Mesenteric fat pad (tissue), 1 donor: ENCODE results near the gene LRRC4C. TPM values are rescaled to one million over a fixed set of nuclear protein-coding genes. Genes with fewer than 3 reads are reported as not detected.

Experiments used
- DNase-seq: peaks from one replicate; pipeline ENCODE4 v3.0.0-alpha.2; 2020; ENCODE audit warnings: low spot score
- total RNA-seq: library from RNA; stranded (reverse); fragmentation: NEBNext Ultra II Directional; extraction: Animal tissue kit (Norgen Biotek cat#: 25700); gene quantifications from one replicate; pipeline ENCODE4 v1.2.1, GENCODE V29; 2021
- donor health status: DM: yes; HTN: yes; CAD: no.

The LRRC4C gene
- total RNA-seq, 1 donor from 2014 or later, result 1.5 TPM

GRCh38 chr11:40388097-40388818 is 1071.2 kb downstream of the LRRC4C start:
- DNase-seq, result no peak

- DNase-seq, result no peak
Observed at GRCh38 chr11:40387240-40387980, 1072.0 kb downstream of the LRRC4C start.

- DNase-seq, result no peak
Observed at GRCh38 chr11:40384991-40385390, 1074.5 kb downstream of the LRRC4C start.

- no peak for DNase-seq
Observed at GRCh38 chr11:40381481-40381880, 1078.0 kb downstream of the LRRC4C start.

GRCh38 chr11:40380835-40381234 is 1078.6 kb downstream of the LRRC4C start:
- no peak for DNase-seq

GRCh38 chr11:40376331-40376730 is 1083.1 kb downstream of the LRRC4C start:
- DNase-seq, result no peak

- DNase-seq, result no peak
Observed at GRCh38 chr11:40370821-40371616, 1088.4 kb downstream of the LRRC4C start.

- DNase-seq, result no peak
Observed at GRCh38 chr11:40360206-40360798, 1099.2 kb downstream of the LRRC4C start.

GRCh38 chr11:40354121-40354520 is 1105.3 kb downstream of the LRRC4C start:
- DNase-seq, result no peak

- DNase-seq, result no peak
Observed at GRCh38 chr11:40340911-40341310, 1118.5 kb downstream of the LRRC4C start.

GRCh38 chr11:40338739-40339138 is 1120.7 kb downstream of the LRRC4C start:
- DNase-seq, result no peak

- DNase-seq, result no peak
Observed at GRCh38 chr11:40338062-40338461, 1121.4 kb downstream of the LRRC4C start.

- DNase-seq, result no peak
Observed at GRCh38 chr11:40337118-40337517, 1122.3 kb downstream of the LRRC4C start.

GRCh38 chr11:40328890-40329614 is 1130.4 kb downstream of the LRRC4C start:
- no peak for DNase-seq

- no peak for DNase-seq
Observed at GRCh38 chr11:40323241-40323640, 1136.2 kb downstream of the LRRC4C start.

GRCh38 chr11:40321537-40321936 is 1137.9 kb downstream of the LRRC4C start:
- DNase-seq, result no peak

- no peak for DNase-seq
Observed at GRCh38 chr11:40316171-40316570, 1143.3 kb downstream of the LRRC4C start.

GRCh38 chr11:40315122-40315521 is 1144.3 kb downstream of the LRRC4C start:
- no peak for DNase-seq

GRCh38 chr11:40314327-40314726 is 1145.1 kb downstream of the LRRC4C start:
- no peak for DNase-seq

GRCh38 chr11:40306938-40307548 is 1152.4 kb downstream of the LRRC4C start:
- DNase-seq, result no peak
